GM19452 (cell line): ENCODE data around the gene PLXNA4.

Source experiments
- ATAC-seq: cut with Tn5 transposase; IDR thresholded peaks from one replicate; pipeline ENCODE4 v1.9.1; 2021; ENCODE audit not compliant: unreplicated experiment

PLXNA4 gene

GRCh38 chr7:132446666-132447278, 129.5 kb downstream of the PLXNA4 start:
- ATAC-seq, result no peak

- ATAC-seq, result no peak
These were observed 130.0 kb downstream of the PLXNA4 start for GRCh38 chr7:132446260-132446659.

- no peak for ATAC-seq
These were observed 132.3 kb downstream of the PLXNA4 start for GRCh38 chr7:132443761-132444520.

GRCh38 chr7:132441935-132442334, 134.3 kb downstream of the PLXNA4 start:
- no peak for ATAC-seq

- no peak for ATAC-seq
These were observed 136.1 kb downstream of the PLXNA4 start for GRCh38 chr7:132440151-132440550.

- ATAC-seq, result no peak
These were observed 137.3 kb downstream of the PLXNA4 start for GRCh38 chr7:132438926-132439325.

GRCh38 chr7:132437730-132438129, 138.5 kb downstream of the PLXNA4 start:
- ATAC-seq, result no peak

- no peak for ATAC-seq
These were observed 140.1 kb downstream of the PLXNA4 start for GRCh38 chr7:132436121-132436520.

- no peak for ATAC-seq
These were observed 141.0 kb downstream of the PLXNA4 start for GRCh38 chr7:132435016-132435990.

GRCh38 chr7:132434041-132434440, 142.2 kb downstream of the PLXNA4 start:
- ATAC-seq, result no peak

GRCh38 chr7:132433301-132433700, 143.0 kb downstream of the PLXNA4 start:
- no peak for ATAC-seq

GRCh38 chr7:132430861-132431822, 145.1 kb downstream of the PLXNA4 start:
- ATAC-seq, result no peak

- no peak for ATAC-seq
These were observed 146.0 kb downstream of the PLXNA4 start for GRCh38 chr7:132430041-132430855.

- no peak for ATAC-seq
These were observed 147.1 kb downstream of the PLXNA4 start for GRCh38 chr7:132429181-132429580.

GRCh38 chr7:132428247-132428919, 147.9 kb downstream of the PLXNA4 start:
- no peak for ATAC-seq

GRCh38 chr7:132425942-132426341, 150.3 kb downstream of the PLXNA4 start:
- ATAC-seq, result no peak

GRCh38 chr7:132424821-132425724, 151.2 kb downstream of the PLXNA4 start:
- no peak for ATAC-seq

- no peak for ATAC-seq
These were observed 152.0 kb downstream of the PLXNA4 start for GRCh38 chr7:132424277-132424676.
